Astrocyte of the spinal cord (primary cell): Measurements from ENCODE around the gene KIF13A.

ENCODE experiments used
- DNase-seq: peaks from one replicate; pipeline ENCODE4 v3.0.0; 2011; ENCODE audit warnings: low read depth, low spot score
- H3K4me3 ChIP-seq: 2 replicates; pipeline ENCODE4 v1.5.1; 2011; ENCODE audit warnings: low read depth, mild to moderate bottlenecking, low read length, moderate library complexity
- in situ Hi-C: cut with HindIII; loops from 2 replicates; pipeline ENCODE4 v1.10.0; 2017; ENCODE audit warnings: low sequenced_read_pairs
- TF ChIP-seq, protein P1 (sequence below): IDR thresholded peaks from 2 replicates; pipeline ENCODE4 v1.5.1; 2012; ENCODE audit warnings: low read depth, mild to moderate bottlenecking, low read length, inconsistent platforms

Gene KIF13A

DNA sequence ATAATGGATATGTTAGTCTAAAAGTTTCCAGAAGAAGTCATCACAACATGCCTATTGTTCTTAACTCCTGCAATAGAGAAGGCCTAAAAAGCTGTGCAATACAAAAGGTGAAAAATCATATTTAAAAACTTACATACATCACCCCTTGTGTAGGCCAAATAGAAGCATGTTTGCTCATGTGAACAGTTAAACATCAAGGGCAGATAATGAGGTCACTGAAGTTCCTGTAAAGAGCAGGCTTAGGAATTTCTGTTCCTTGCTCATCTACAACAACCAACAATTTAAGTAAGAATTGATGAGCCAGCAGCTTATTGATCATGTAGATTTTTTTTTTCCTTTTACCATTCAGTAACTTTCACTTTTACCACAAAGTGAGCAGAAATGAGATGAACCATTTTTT, 273.3 kb downstream of the KIF13A start:
- in situ Hi-C loops = no loop called here
- DNase-seq = no peak
- no peak overlapping the region for H3K4me3 ChIP-seq
- TF ChIP-seq, protein P1, sequence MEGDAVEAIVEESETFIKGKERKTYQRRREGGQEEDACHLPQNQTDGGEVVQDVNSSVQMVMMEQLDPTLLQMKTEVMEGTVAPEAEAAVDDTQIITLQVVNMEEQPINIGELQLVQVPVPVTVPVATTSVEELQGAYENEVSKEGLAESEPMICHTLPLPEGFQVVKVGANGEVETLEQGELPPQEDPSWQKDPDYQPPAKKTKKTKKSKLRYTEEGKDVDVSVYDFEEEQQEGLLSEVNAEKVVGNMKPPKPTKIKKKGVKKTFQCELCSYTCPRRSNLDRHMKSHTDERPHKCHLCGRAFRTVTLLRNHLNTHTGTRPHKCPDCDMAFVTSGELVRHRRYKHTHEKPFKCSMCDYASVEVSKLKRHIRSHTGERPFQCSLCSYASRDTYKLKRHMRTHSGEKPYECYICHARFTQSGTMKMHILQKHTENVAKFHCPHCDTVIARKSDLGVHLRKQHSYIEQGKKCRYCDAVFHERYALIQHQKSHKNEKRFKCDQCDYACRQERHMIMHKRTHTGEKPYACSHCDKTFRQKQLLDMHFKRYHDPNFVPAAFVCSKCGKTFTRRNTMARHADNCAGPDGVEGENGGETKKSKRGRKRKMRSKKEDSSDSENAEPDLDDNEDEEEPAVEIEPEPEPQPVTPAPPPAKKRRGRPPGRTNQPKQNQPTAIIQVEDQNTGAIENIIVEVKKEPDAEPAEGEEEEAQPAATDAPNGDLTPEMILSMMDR = no peak

DNA sequence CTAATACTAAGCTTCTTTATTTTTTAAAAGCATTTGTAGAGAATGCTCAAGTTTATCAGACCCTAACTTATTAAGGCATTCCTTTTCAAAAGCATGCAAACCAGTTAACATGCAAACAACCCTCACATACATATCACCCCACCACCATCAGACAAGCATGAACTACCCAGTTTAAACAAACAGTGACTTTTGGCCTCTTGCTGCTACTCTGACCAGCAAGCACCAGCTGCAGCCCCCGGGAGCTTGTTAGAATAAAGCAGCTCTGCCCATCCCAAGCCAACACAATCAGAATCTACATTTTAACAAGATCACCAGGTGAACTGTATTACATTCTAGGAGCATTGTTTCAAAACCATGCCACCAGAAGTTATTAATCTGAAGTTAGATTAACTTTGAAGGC, 274.9 kb downstream of the KIF13A start:
- in situ Hi-C loops = no loop called here
- TF ChIP-seq, protein P1 = no peak
- no peak for DNase-seq
- no peak overlapping the region for H3K4me3 ChIP-seq

DNA sequence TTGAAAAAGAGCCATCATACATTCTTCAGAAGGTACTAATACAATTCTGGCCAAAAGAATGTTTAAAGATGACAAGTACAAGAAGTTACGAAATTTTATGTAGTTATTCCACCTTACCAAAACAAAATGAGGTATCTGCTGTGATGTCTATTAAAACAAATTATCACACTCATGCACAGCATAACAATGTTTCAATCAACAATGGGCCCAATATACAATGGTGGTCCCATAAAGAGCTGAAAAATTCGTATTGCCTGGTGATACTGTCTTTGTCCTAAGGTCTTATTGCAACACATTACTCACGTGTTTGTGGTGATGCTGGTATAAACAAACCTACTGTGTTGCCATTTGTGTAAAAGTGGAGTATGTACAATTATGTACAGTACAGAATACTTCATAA, 277.1 kb downstream of the KIF13A start:
- H3K4me3 ChIP-seq = no peak overlapping the region
- DNase-seq = no peak
- TF ChIP-seq, protein P1 = no peak
- in situ Hi-C loops = no loop called here

DNA sequence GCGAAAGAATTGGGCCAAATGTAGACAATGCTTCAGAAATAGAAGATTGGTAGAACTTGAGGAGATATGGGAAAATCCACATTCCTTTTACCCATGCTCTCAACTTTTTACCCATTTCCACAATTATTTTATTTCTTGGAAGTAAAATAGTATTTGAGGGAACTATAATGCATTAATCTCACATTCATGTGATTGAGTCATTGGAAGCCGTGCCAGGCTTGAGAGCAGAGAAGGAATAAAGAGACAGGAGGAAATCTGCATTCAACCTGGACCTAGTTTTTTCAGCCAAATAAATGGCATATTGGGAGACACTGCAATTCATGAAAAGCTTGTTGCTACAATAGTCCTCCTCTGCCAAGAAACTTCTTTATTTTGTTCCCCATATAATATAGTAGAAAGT, 278.0 kb downstream of the KIF13A start:
- no peak overlapping the region for H3K4me3 ChIP-seq
- no peak for DNase-seq

More for the DNA sequence above, 278.0 kb downstream of the KIF13A start:
- TF ChIP-seq, protein P1 = no peak
- in situ Hi-C loops = no loop called here
